ENCODE measurements around the gene RNF114.

RNF114 gene

DNA sequence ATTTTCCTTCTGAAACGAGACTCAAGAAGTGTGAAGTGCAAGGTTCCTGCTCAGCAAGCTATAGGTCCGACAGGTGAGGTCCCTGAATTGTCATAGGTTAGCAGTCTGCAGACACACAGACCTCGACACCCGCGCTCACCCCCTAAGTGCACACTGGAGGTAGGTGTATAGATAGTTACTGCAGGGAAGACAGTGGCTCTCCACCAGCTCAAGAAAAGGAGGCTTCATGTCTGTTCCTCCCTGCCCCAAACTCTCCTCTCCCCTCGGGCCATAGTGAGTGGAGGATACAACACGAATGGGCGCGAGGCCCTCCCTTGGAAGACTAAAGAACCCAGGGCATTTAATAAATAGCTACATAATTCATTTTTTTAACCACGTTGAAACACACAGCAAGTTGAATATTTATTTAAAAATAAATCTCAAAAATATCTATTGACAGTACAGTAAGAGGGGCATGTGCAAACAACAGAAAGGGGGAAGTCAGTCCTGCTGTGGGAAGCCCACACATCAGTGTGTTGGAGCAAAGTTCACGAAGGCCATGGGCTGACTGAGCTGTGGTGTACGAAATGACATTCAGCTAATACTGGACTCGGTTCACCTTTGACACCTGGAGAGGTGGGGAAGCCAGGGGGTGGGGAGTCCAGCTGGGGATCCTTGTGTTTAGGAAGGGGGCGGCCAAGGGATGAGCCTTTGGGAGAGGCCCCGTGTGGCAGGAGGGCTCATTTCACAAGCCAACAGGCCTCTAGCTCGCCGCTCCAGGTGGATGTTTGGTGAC lies 31.6 kb upstream of the RNF114 start:
- no peak for FAIRE-seq

DNA sequence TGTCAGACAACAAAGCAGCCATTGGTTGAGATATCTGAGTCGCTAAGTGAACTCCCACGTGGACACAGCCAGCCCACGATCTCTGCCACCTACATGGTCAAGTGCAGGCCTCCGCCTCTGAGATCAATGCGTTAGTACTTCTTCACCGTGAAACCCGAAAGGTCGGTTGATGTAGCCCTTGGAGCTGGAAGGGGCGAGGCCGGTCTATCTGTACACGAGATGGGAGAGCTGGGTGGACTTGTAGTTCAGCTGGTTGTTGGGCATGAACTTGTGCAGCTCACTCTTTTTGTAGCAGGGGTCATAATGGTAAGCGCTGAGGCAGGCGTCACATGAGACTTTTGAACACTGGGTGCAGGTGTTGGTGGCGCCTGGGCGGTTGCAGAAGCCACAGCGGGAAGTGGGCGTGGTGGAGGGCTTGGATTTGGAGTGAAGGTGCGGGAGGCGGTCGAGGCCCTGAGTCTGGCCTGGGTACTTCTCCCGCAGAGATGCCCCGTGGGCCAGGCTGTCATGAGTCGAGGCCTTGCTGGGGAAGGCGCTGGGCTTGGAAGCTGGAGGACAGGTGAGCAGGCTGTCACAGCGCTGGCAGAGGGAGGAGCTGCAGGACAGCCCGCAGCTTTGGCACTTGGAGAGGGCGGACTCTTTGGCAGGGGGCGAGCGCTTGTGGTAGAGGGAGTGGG lies 30.6 kb upstream of the RNF114 start:
- FAIRE-seq = no peak

- no peak for FAIRE-seq
Measured at GRCh38 chr20:49906101-49906604, 30.0 kb upstream of the RNF114 start.

GRCh38 chr20:49906615-49907154 lies 29.5 kb upstream of the RNF114 start:
- FAIRE-seq = no peak

DNA sequence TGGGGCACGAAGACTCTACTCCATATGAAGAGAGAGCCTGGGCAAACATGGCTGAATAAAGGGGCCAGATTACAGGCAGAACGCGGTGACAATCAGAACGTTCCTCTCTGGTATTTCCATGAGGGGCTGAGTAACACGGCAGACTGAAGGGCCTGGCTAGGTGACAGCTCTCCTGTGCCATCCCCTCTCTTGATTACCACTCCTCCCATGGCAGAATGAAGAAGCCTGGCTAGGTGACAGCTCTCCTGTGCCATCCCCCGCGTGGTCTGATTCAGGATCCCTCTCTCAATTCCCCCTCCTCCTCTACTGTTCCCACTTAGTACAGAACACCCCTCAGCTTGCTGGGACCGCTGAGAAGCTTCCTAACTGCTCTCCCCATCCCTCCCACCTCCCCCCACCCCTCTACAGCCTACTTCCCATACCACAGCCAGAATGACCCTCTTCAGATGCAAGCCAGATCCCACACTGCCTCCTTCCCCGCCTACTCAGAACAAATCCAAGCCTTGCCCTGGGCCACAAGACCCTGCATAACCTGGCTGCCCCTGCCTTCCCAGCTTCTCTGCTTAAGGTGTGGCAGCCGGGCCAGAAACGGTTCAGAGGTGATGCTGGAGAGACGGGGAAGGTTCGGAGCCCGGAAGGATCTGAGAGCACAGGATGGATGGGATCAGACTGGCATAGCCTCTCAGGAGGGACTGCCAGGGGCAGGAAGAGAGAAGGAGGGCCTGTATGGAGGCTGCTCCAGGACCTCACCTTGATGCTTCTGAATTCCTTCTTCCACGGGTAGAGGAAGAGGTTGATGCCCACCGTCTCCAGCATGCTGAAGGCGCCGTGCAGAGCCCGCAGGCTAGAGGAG lies 28.6 kb upstream of the RNF114 start:
- no peak for FAIRE-seq

GRCh38 chr20:49908258-49908565 lies 28.0 kb upstream of the RNF114 start:
- FAIRE-seq = no peak

DNA sequence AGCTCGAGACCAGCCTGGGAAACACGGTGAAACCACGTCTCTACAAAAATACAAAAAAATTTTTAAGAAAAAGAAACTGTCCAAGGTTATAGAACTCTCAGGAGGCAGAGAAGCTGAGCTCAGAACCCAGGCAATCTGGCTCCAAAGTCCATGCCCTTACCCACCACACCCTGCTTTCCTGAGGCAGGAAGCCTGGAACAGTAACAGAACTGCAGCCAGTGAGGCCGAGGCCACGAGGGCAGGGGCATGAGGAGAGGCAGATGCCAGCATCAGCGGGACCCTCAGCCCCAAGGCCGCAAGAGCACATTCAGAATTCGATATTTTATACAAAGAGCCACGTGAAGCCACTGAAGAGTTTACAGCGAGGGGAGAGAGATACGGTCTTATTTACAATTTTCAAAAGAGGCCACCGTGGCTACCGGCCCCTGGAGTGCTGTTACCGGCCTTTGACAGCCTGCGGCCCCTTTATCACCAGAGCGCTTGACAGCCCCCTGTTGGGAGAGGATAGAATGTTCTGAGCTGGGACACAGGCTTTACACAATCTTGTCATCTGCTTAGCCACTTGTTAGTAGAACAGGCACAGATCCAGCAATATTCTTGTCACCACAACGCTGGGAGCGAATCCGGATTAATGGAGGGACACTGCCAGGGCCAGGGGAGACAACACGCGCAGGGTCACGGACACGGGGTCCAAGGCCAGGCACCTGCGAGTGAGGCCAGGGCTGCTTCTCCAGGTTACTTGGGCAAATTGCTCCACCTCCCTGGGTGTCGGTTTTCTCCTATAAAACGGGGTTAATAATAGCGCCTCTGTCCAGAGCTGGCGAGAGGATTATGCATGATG lies 26.5 kb upstream of the RNF114 start:
- no peak for FAIRE-seq

GRCh38 chr20:49910340-49910706 lies 25.9 kb upstream of the RNF114 start:
- no peak for FAIRE-seq

DNA sequence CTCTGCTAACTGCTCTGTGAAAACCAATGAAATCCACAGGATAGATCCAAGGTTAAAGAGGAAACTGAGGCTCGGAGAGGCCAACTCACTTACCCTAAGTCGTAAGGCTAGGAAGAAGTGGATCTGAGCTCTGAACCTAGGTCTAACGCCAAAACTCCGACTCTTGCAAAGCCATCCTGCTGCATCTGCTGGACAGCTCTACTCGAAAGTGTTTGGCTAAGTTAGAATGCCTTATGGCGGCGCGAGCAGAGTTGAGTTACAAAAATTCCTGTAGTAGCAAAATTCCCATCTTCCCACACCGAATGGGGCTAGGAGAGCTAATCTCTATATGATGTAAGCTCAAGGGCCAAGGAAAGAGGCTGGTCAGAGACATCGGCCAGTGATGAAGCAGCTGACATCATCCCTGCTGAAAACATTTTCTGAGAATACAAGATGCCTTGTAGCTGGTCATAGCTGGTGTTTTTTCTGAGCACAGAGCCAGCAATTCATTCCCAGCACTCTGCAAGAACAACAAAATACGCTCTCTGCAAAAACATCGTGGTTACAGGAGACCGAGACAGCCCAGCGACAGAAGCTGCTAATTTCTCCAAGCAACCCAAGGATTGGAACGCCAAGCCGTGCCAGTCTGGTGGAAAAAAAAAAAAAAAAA lies 22.7 kb upstream of the RNF114 start:
- no peak for FAIRE-seq

GRCh38 chr20:49914310-49915117 lies 21.7 kb upstream of the RNF114 start:
- FAIRE-seq = no peak

GRCh38 chr20:49915118-49915379 lies 21.1 kb upstream of the RNF114 start:
- FAIRE-seq = no peak

DNA sequence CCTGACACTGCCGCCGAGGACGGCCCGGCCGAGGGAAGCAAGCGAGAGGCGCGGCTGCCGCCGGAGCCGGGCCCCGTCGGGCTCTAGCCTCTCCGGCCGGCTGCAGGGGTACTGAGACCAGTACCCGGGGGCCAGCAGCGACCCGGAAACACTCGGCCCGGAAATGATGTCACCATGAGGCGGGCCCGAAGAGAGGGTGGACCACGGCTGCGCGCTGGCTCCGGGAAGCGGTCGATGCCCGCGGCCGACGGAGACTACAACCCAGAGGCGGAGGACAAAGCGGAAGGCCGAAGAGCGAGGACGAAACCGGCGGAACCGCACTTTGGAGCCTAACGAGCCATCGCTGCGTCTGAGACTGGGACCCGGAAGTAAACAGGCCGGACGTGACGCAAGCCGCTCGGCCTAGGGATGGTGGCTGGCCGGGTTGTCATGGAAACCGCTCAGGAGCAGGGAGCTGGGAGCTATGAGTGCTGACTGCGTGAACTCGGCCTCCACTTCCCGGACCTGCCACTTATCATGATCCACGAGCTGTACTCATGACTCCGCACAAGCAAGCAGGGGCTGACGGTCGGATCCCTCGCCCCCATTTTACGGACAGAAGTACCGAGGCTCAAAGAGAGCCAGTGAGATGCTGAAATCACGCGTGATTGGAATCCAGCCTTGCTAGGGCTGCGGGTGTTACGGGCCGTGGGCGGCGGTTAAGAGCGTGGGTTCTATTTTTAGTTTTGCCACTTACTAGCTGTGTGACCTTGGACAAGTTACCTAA lies 20.6 kb upstream of the RNF114 start, which contains the start of gene SPATA2:
Gene SPATA2, minus strand, starts transcription at position 150 of the 766 bp plus-strand sequence. CDS start 7,039 bp downstream, outside the sequence.
- no peak for FAIRE-seq

DNA sequence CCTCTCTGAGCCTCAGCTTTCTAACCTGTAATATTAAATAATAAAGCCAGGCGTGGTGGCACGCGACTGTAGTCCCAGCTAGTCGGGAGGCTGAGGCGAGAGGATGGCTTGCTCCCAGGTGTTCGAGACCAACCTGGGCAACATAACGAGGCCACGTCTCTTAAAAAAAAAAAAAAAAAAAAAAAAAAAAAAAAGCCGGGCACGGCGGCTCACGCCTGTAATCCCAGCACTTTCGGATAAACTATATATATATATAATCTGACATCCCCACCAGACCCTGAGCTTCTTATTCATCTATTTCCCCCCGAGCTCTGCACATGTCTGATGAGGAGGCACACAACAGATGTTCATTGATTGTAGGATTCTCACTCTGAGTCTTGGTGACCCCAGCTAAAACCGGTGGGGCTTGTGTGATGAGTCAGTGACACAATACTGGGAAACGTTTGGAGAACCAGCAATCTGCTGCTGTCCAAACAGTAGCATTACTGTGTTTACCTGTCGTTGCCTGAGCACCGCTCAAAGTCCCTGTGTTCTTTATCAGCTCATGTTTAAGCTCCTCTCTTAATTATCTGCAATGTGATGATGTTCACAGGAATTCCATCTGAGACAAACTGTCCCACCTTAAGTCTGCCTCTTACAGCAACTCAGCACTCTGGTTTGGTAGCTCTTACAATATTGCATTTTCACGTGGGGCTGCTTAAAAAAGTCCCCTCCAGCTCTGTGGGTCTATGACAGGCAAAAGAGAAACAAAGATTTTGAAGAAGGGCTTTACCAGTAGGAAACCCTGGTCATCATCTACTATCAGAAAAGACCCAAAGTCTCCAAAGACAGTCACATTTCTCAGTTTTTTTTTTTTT lies 19.8 kb upstream of the RNF114 start:
- FAIRE-seq = no peak

DNA sequence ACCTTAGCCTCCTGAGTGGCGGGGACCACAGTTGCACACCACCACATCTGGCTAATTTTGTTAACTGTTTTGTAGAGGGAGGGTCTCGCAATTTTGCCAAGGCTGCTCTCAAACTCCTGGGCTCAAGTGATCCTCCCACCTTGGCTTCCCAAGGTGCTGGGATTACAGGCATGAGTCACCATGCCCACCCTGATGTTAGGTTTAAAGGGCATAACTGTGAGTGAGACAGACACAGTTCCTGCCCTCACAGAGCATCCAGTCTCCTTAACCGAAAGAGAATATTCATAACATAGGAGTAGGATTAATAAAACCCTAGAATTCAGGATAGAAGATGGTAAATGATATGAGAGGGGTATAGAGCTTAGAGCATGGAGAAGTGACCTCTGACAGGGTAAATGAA lies 17.8 kb upstream of the RNF114 start:
- FAIRE-seq = no peak

GRCh38 chr20:49919009-49919408 lies 17.2 kb upstream of the RNF114 start:
- no peak for FAIRE-seq

DNA sequence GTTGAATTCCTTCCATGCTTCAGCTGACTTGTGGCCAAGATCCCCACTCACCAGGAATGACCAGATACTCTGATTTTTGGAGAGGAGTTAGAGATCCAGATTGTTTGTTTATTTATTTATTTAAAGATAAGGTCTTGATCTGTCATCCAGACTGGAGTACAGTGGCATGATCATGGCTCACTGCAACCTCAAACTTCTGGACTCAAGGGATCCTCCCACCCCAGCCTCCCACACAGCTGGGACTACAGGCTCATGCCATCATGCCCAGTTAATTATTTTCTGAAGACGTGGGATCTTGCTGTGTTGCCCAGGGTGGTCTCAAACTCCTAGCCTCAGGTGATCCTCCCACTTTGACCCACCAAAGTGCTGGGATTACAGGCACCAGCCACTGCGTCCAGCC lies 16.7 kb upstream of the RNF114 start:
- FAIRE-seq = no peak

DNA sequence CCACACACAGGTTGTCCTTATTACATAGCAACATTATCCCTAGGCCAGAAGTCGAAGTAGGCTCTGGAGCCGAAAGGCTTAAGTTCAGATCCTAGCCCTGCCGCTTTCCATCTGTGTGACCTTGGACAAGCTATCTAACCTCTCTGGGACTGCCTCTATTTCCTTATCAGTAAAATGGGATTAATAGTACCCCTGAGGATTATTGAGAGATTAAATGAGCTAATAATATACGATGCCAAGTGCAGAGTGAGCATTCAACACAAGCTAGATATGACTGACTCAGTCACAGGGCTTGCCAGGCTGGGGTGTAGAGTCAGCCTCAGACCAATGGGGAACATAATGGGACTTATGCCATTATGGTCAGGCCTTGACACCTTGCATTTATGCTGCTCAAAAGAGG lies 11.9 kb upstream of the RNF114 start:
- no peak for FAIRE-seq

- no peak for FAIRE-seq
Measured at GRCh38 chr20:49925901-49926454, 10.2 kb upstream of the RNF114 start.

Data from A204.1 (cell line).